ENCODE results near the gene RASGEF1C. TPM values are rescaled to one million over a fixed set of nuclear protein-coding genes. Genes with fewer than 3 reads are reported as not detected.

RASGEF1C gene
- total RNA-seq, 4 donors from 2014 or later = 1.7 TPM; not detected in 3

GRCh38 chr5:180096616-180097015, 112.4 kb downstream of the RASGEF1C start:
- Histone ChIP-seq H3K27me3 (no peaks in the 10 kb centered on the region), H3K27ac (no peak overlapping the region), H3K4me3 (no peak overlapping the region), H3K36me3 (no peaks in the 10 kb centered on the region), H3K9me3 (no peaks in the 10 kb centered on the region), H3K4me1 (no peaks in the 10 kb centered on the region)
- TF ChIP-seq POLR2A (IDR thresholded peaks at IDR 0.05) = no peak
- no peak for TF ChIP-seq CTCF (IDR thresholded peaks at IDR 0.05)
- DNase-seq = peak in 1 of 3 donors; percentile 39

GRCh38 chr5:180095545-180095944, 113.5 kb downstream of the RASGEF1C start:
- no peaks in the 10 kb centered on the region for H3K27me3 ChIP-seq
- no peaks in the 10 kb centered on the region for H3K9me3 ChIP-seq
- H3K36me3 ChIP-seq = no peaks in the 10 kb centered on the region
- no peak for TF ChIP-seq POLR2A (IDR thresholded peaks at IDR 0.05)
- no peak for TF ChIP-seq CTCF (IDR thresholded peaks at IDR 0.05)
- no peak overlapping the region for H3K4me3 ChIP-seq
- DNase-seq = no peak
- peaks cover 0 to 6% (median 4%) of the 10 kb centered on the region in 4 donors for H3K4me1 ChIP-seq
- H3K27ac ChIP-seq = no peak overlapping the region

GRCh38 chr5:180093651-180094382, 115.2 kb downstream of the RASGEF1C start:
- Histone ChIP-seq H3K4me1 (peaks cover 0 to 10% (median 5%) of the 10 kb centered on the region in 4 donors), H3K27me3 (no peaks in the 10 kb centered on the region), H3K4me3 (no peak overlapping the region), H3K9me3 (no peaks in the 10 kb centered on the region), H3K36me3 (no peaks in the 10 kb centered on the region), H3K27ac (no peak overlapping the region)
- DNase-seq = peak in 1 of 3 donors; percentile 49
- TF ChIP-seq CTCF (IDR thresholded peaks at IDR 0.05) = no peak
- no peak for TF ChIP-seq POLR2A (IDR thresholded peaks at IDR 0.05)

- no peaks in the 10 kb centered on the region for H3K27me3 ChIP-seq
- DNase-seq = peak in 1 of 3 donors; percentile 32
- H3K27ac ChIP-seq = no peak overlapping the region
- H3K4me1 ChIP-seq = peaks cover 0 to 10% (median 5%) of the 10 kb centered on the region in 4 donors
- no peaks in the 10 kb centered on the region for H3K9me3 ChIP-seq
- no peaks in the 10 kb centered on the region for H3K36me3 ChIP-seq
- no peak overlapping the region for H3K4me3 ChIP-seq
- TF ChIP-seq CTCF (IDR thresholded peaks at IDR 0.05) = no peak
- no peak for TF ChIP-seq POLR2A (IDR thresholded peaks at IDR 0.05)
Observed at GRCh38 chr5:180093241-180093640, 115.8 kb downstream of the RASGEF1C start.

- peak in 1 of 6 experiments; percentile 37 for TF ChIP-seq CTCF (IDR thresholded peaks at IDR 0.05)
- TF ChIP-seq POLR2A (IDR thresholded peaks at IDR 0.05) = no peak
- H3K4me1 ChIP-seq = peaks cover 0 to 10% (median 5%) of the 10 kb centered on the region in 4 donors
- H3K4me3 ChIP-seq = peak overlapping the region; percentile 52 to 63 (median 55)
- DNase-seq = peak in 2 of 3 donors; percentile 54 to 59
- H3K36me3 ChIP-seq = no peaks in the 10 kb centered on the region
- no peaks in the 10 kb centered on the region for H3K27me3 ChIP-seq
- H3K27ac ChIP-seq = peak overlapping the region in 2 of 4 donors; percentile 64 to 65
- no peaks in the 10 kb centered on the region for H3K9me3 ChIP-seq
Observed at GRCh38 chr5:180090769-180091546, 118.1 kb downstream of the RASGEF1C start.

All from Peyer's patch (tissue), 4 donors.